Kidney epithelial cell (primary cell): Measurements from ENCODE around the gene SH2D1B. TPM values are rescaled to one million over a fixed set of nuclear protein-coding genes. Genes with fewer than 3 reads are reported as not detected.

Experiments used
- DNase-seq: peaks from one replicate; pipeline ENCODE4 v3.0.0-alpha.2; 2010; ENCODE audit warnings: low read depth
- H3K27me3 ChIP-seq: 2 replicates; pipeline ENCODE4 v1.6.0; 2011; ENCODE audit warnings: low read length; ENCODE audit not compliant: control insufficient read depth, insufficient read depth
- H3K36me3 ChIP-seq: 2 replicates; pipeline ENCODE4 v1.5.1; 2011; ENCODE audit warnings: low read length; ENCODE audit not compliant: control insufficient read depth, insufficient read depth
- H3K4me3 ChIP-seq: 2 replicates; pipeline ENCODE4 v1.5.1; 2011; ENCODE audit warnings: low read depth, mild to moderate bottlenecking, control low read depth, low read length
- CTCF ChIP-seq: IDR thresholded peaks from 2 replicates; pipeline ENCODE4 v1.5.1; 2011; ENCODE audit warnings: mild to moderate bottlenecking, moderate library complexity, low read length, control low read depth, inconsistent platforms; ENCODE audit not compliant: insufficient read depth, poor library complexity, severe bottlenecking
- total RNA-seq: library from RNA; depleted of rRNA; stranded (reverse); fragments of >200 nt; gene quantifications from 2 replicates; pipeline ENCODE4 v1.2.3, GENCODE V29; 2015

The SH2D1B gene
- total RNA-seq, 1 donor from 2014 or later = not detected

- no peak for DNase-seq
- Histone ChIP-seq H3K4me3 (no peak overlapping the region), H3K36me3 (no peaks in the 10 kb centered on the region), H3K27me3 (no peaks in the 10 kb centered on the region)
- TF ChIP-seq CTCF = no peak
Measured at GRCh38 chr1:162366671-162367070, 45.3 kb downstream of the SH2D1B start.

- Histone ChIP-seq H3K27me3 (no peaks in the 10 kb centered on the region), H3K4me3 (no peak overlapping the region), H3K36me3 (no peaks in the 10 kb centered on the region)
- DNase-seq = no peak
- no peak for TF ChIP-seq CTCF
Measured at GRCh38 chr1:162366149-162366548, 45.8 kb downstream of the SH2D1B start.

GRCh38 chr1:162365284-162366020 is 46.5 kb downstream of the SH2D1B start:
- no peak for DNase-seq
- Histone ChIP-seq H3K4me3 (no peak overlapping the region), H3K27me3 (no peaks in the 10 kb centered on the region), H3K36me3 (no peaks in the 10 kb centered on the region)
- TF ChIP-seq CTCF = no peak

GRCh38 chr1:162364498-162364897 is 47.4 kb downstream of the SH2D1B start:
- no peak for TF ChIP-seq CTCF

GRCh38 chr1:162363823-162364222 is 48.1 kb downstream of the SH2D1B start:
- H3K4me3 ChIP-seq = no peak overlapping the region
- H3K27me3 ChIP-seq = no peaks in the 10 kb centered on the region
- TF ChIP-seq CTCF = no peak
- DNase-seq = no peak
- H3K36me3 ChIP-seq = no peaks in the 10 kb centered on the region

More at GRCh38 chr1:162364498-162364897, 47.4 kb downstream of the SH2D1B start:
- H3K36me3 ChIP-seq = no peaks in the 10 kb centered on the region
- H3K27me3 ChIP-seq = no peaks in the 10 kb centered on the region
- DNase-seq = no peak
- no peak overlapping the region for H3K4me3 ChIP-seq

- Histone ChIP-seq H3K4me3 (no peak overlapping the region), H3K36me3 (no peaks in the 10 kb centered on the region), H3K27me3 (no peaks in the 10 kb centered on the region)
- no peak for TF ChIP-seq CTCF
- DNase-seq = no peak
Measured at GRCh38 chr1:162361349-162361748, 50.6 kb downstream of the SH2D1B start.
